ENCODE measurements around the gene SPATA9.

The SPATA9 gene
- 0 reads per million in 4 donors for total RNA-seq

DNA sequence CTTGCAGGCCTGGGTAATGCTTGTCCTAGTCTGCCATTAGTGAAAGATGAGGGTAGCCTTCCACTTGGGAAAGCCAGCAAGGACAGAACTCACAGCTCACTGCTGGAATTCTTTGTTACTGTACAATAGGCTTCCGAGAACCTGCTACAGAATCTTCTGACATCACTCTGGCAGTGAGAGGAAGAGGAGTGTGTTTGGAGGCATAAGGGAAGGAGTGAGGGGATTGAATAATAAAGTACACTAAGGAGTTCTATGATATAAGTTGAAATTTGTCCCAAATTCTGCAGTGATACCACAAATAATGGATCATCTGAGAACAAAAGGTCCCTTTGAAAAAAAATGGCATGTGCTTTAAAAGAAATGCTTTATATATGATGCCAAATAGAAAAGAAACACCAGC lies at the start of gene SPATA9:
TSS of gene SPATA9 (minus strand) at position 101 of the 400 bp plus-strand sequence. CDS start 137 bp downstream, outside the sequence.
- no peak for DNase-seq

DNA sequence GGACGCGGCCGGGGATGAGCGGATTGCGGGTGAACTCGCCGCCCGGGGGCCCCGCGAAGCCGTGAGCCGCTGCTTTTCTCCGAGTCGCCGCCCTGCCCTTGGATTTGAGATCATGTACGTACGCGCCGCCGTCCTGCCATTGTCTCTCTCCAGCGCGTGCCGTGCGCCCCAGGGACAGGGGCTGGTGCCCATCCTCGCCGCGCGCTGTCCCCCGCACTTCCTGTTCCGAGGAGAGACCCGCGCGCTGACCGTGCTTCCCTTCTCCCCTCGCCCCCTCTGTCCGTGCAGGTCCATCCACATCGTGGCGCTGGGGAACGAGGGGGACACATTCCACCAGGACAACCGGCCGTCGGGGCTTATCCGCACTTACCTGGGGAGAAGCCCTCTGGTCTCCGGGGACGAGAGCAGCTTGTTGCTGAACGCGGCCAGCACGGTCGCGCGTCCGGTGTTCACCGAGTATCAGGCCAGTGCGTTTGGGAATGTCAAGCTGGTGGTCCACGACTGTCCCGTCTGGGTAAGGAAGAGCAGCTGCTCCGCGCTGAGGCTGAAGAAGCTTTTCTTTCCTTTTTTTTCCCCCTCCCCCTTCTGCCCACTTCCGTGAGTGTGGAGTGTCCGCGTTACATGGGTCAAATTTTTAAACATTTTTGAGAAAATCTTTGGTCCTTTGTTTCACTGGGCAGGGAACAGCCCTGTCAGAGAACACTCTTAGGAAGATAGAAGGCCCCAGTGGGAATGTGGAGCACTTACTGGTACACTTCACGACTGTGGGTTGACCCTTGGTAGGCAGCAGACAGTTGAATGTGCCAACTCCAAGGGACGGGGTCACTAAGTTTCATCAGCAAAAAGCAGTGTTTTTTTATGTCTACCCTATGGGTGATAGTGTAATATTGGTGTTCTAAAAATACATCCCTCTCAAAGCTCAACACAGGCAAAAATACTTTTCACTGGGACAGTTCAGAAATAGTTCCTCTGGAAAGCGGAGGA lies 49.1 kb upstream of the SPATA9 start:
- DNase-seq: peak; percentile 8 to 16 (median 12)

DNA sequence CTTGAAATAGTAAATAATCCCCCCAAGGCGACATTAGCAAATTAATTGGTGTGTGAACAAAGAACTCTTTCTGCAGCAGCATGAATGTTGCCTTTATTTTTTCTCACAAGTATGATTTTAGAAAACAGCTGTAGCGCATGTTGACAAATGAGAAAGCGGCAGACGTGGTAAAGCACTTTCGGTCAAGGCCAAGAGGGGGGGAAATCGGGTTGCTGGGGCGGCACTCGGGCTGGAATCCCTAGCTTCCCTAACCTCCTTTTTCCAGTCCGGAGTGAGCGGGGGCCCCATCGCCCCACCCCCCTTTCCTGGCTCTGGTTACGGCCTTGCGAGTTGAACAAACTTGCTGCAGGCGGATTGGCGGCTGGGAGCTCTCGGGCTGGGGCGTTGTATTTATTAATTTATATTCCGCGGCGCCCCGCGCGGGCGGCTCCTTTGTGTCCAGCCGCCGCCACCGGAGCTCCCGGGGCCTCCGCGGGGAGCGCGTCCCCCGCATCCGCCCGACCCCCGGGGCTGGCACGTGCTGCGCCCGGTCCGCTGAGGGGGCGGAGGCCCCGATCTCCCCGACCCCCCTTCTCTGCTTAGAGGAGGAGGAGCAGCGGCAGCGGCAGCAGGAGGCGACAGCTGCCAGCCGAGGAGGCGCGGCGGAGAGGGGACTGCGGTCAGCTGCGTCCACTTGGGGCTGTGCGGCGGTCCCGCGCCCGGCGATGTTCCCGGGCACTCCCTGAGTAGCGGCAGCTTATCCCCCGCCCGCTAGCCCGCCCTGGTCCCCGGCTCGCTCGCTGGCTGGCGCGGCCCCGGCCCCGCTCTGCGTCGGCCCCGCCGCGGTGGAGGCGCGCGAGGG lies 48.2 kb upstream of the SPATA9 start, which contains the start of gene RHOBTB3:
TSS of gene RHOBTB3 (plus strand) at position 607 of the 841 bp plus-strand sequence. CDS start 347 bp downstream, outside the sequence.
- DNase-seq: peak in 4 of 5 donors; percentile 7 to 24 (median 12)

- no peak for DNase-seq
These were observed 47.4 kb upstream of the SPATA9 start for GRCh38 chr5:95730011-95730700.

DNA sequence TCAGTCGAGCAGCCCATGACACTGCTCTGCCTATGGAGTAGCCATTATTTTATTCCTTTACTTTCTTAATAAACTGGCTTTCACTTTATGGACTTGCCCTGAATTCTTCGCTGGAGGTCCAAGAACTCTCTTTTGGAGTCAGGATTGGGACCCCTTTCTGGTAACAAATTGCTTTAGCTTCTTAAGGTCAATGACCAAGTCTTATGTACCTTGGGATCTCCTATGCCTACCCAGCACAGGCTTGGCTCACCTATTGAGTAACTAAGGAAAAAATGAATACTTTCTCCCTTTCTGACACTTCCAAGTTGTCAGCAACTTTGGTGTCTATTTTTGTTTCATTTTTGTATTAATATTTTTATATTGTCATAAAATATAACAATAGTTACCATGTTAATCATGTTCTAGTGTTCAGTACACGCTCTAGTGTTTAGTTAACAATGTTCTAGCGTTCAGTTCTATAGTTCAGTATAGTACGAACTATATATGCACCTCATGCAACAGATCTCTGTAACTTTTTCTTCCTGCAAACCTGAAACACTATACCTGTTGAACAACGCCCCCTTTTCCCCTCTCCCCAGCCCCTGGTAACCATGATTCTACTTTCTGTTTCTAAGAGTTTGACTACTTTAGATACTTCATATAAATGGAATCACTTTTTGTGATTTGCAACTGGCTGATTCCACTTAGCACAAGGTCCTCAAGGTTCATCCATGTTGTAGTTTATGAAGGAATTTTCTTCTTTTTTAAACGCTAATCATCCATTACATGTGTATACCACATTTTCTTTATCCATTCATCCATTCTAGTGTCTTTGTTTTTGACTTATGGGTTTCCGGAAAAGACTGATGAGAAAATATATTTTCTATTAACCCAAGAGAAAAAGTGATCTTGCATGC lies 46.6 kb upstream of the SPATA9 start:
- DNase-seq: no peak

DNA sequence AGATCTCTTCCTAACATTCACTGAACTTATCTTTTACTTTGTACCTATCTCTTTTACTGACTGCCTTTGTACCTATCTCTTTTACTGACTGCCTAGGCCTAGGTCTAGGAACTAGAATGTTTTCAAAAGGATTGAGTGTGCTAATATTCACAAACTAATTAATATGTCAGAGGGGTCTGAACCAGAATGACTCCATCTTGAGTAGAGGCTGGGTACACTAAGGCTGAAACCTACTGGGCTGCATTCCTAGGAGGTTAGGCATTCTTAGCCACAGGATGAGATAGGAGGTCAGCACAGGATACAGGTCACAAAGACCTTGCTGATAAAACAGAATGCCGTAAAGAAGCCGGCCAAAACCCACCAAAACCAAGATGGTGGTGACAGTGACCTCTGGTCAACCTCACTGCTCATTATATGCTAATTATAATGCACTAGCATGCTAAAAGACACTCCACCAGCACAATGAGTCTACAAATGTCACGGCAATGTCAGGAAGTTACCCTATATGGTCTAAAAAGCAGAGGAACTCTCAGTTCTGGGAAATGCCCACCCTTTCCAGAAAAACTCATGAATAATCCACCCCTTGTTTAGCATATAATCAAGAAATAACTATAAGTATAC lies 45.8 kb upstream of the SPATA9 start:
- no peak for DNase-seq

- no peak for DNase-seq
These were observed 45.0 kb upstream of the SPATA9 start for GRCh38 chr5:95727764-95728191.

GRCh38 chr5:95726811-95727763 lies 44.3 kb upstream of the SPATA9 start:
- no peak for DNase-seq

- DNase-seq: no peak
These were observed 43.4 kb upstream of the SPATA9 start for GRCh38 chr5:95725937-95726810.

GRCh38 chr5:95725071-95725820 lies 42.5 kb upstream of the SPATA9 start:
- DNase-seq: no peak

GRCh38 chr5:95723632-95724369 lies 41.0 kb upstream of the SPATA9 start:
- DNase-seq: no peak

DNA sequence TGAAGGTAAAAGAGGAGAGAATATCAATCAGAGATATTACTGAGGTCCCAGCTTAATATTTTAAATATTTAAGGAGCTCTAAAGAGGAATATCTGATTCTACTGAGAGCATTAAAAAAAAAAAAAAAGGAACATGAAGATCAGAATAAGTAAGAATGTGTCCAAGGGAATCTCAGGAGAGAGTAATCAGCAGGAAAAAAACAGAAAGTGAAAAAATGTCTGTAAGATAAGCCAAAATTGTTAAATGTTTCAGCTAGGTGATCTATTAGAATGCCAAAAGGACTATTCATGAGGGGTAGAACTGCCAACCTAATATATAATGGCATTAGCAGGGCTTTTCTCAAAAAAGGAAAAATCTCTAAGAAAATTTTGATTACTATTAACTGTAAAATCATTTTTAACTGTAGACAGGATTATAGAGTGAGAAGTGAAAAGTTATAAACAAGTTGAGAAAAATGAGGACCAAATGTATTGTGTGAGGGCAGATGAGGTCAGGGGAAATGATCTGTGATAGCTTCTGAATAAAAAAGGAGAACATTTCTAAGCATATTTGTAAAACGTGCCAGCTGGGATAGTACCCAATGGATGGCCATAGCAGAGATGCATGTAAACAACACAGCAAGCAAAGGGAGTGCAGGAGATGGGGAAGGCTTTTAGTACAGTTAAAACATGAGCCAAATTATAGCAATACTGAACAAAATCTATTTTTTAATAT lies 38.9 kb upstream of the SPATA9 start:
- DNase-seq: no peak

DNA sequence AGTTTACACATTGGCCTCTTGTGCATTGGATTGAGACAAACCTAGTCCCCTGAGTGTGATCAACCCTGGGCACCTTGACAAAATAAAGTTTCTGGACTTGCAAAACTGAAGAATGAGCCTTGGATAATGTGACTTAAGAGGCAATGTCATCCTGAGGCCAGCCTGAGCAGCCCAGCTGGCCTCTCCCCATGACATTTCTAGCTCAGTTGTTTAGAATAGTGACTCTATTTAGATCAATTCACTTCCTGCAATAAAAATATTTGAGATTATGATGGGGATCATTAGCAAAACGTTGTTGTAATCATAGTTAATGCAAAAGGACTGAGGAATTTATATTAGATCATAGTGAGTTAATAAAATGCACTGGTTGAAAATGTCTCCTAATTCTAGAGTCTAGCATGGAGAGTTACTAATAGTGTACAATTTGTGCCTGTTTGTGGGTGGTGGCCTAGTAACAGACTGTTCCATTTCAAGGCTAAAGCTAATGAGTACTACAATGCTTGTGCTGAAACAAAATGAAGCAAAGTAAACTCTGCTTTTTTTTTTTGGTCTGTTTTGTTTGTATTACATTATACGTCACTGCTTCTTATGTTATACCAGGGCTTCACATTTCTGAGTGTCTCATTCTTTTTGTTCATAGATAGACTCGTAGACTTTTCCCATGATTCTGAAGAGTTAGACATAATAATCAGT lies 37.4 kb upstream of the SPATA9 start:
- no peak for DNase-seq

- no peak for DNase-seq
These were observed 35.9 kb upstream of the SPATA9 start for GRCh38 chr5:95718738-95719137.

GRCh38 chr5:95718203-95718602 lies 35.4 kb upstream of the SPATA9 start:
- peak in 1 of 5 donors; percentile 51 for DNase-seq

DNA sequence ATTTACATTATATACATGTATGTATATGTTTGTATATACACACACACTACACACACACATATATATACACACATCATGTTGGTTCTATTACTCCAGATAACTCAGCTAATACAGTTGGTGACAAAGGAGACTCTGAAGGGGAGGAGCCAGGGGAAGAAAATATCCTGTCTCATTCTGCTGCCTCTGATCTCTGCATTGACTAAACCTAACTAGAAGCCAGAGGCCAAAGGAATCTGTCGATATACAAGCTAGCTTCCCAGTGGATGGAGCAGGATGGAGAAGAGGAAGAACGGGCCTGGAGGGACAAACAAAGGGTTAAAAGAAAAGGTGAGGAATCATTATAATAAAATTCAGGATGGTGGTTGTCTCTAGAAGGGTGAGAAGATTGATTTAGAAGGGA lies 34.6 kb upstream of the SPATA9 start:
- no peak for DNase-seq
